Activated CD8-positive, alpha-beta memory T cell treated with anti-CD3 and anti-CD28 coated beads, Interleukin-2, amount 50 U/mL, for 4 hours (primary cell): ENCODE results near the gene FOXD3.

Experiments
- DNase-seq: peaks from one replicate; pipeline ENCODE4 v3.0.0-alpha.2; 2020

Gene FOXD3

GRCh38 chr1:63362578-63362977 is 40.2 kb downstream of the FOXD3 start:
- DNase-seq: no peak

- DNase-seq: no peak
Measured at GRCh38 chr1:63363014-63363413, 40.6 kb downstream of the FOXD3 start.

DNA sequence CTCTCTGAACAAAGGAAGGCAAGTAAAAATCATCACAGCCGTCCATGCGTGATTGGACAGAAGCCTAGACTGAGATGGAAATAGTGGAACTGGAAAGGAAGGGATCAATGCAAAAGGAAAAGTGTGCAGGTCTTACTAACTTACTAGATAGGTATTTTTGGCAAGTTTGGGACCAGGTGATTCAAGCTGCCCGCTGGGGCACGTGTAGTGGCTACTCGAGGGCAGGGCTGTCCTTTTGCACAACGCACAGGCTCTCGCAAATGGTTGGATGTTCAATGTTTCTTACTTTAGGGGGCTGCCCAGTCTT is 44.5 kb downstream of the FOXD3 start:
- DNase-seq: no peak

GRCh38 chr1:63367215-63368103 is 45.1 kb downstream of the FOXD3 start, which contains the start of gene ALG6:
Gene ALG6 (plus strand): TSS chr1:63367627. CDS start chr1:63370978, 3,351 bp downstream.
- DNase-seq: peak; percentile 91

DNA sequence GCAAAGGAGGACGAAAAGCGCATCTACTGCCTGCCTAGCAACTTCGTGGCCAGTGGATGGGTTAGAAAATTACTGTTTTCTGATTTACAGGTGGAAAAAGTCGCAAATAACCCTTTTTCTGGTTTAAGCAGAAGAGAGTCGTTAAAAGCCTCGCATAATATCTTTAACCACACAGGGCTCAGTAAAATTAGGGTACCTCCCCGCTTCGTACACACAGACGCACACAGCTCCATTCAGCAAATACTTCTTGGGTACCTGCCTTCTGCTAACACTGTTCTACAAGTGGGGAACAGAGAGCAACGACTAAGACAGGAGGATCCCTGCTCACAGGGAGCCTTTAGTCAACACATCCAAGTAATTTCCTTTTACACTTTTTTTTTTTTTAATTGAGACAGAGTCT is 45.8 kb downstream of the FOXD3 start:
- DNase-seq: no peak
